T-helper 2 cell (primary cell): ENCODE data around the gene CORO7.

ENCODE experiments used
- DNase-seq, 5 experiments: peaks; one replicate each; pipeline versions ENCODE4 v3.0.0 to v3.0.0-alpha.2; 2012 to 2022

CORO7 gene

GRCh38 chr16:4319454-4320421, 96.7 kb downstream of the CORO7 start:
- peak in 4 of 5 experiments; percentile 39 to 75 (median 48) for DNase-seq

- no peak for DNase-seq
These were observed 97.4 kb downstream of the CORO7 start for GRCh38 chr16:4318967-4319366.

GRCh38 chr16:4318451-4318910, 97.9 kb downstream of the CORO7 start:
- DNase-seq = no peak

- DNase-seq = no peak
These were observed 98.6 kb downstream of the CORO7 start for GRCh38 chr16:4317532-4318450.

GRCh38 chr16:4316864-4317531, 99.4 kb downstream of the CORO7 start:
- no peak for DNase-seq

- DNase-seq = no peak
These were observed 100.1 kb downstream of the CORO7 start for GRCh38 chr16:4316108-4316863.

- DNase-seq = peak in 2 of 5 experiments; percentile 22 to 24
These were observed 100.9 kb downstream of the CORO7 start, which contains the start of gene GLIS2 for GRCh38 chr16:4315186-4316107. Gene GLIS2, plus strand, starts transcription at chr16:4316067. Its CDS starts 16,214 bp downstream, at chr16:4332281.

GRCh38 chr16:4314532-4315185, 101.7 kb downstream of the CORO7 start:
- peak in 1 of 5 experiments; percentile 52 for DNase-seq

- DNase-seq = peak in 1 of 5 experiments; percentile 43
These were observed 102.5 kb downstream of the CORO7 start for GRCh38 chr16:4313563-4314531.

GRCh38 chr16:4309833-4310266, 106.5 kb downstream of the CORO7 start:
- peak; percentile 24 to 56 (median 41) for DNase-seq

- DNase-seq = no peak
These were observed 107.1 kb downstream of the CORO7 start for GRCh38 chr16:4309102-4309832.

GRCh38 chr16:4307215-4308037, 109.0 kb downstream of the CORO7 start:
- DNase-seq = peak; percentile 92 to 99 (median 98)

- DNase-seq = peak in 3 of 5 experiments; percentile 34 to 74 (median 65)
These were observed 109.8 kb downstream of the CORO7 start for GRCh38 chr16:4306470-4307214.
